SK-N-SH treated with all-trans-retinoic acid at 6 μM for 48 hours (cell line): ENCODE results near the gene CLDN5.

Experiments used
- ATAC-seq: fragments of 200-7000 bp; cut with Tn5 transposase; 3 replicates; pipeline ENCODE4 v1.9.1; 2020; ENCODE audit warnings: mild to moderate bottlenecking, moderate library complexity
- BACH2 ChIP-seq: fragments of 250-450 bp; sonication (Bioruptor Pico); IDR thresholded peaks from 2 replicates; pipeline ENCODE4 v1.9.0; 2021; ENCODE audit warnings: mild to moderate bottlenecking, borderline replicate concordance
- ESRRG ChIP-seq: fragments of 250-450 bp; sonication (Bioruptor Pico); IDR thresholded peaks from 2 replicates; pipeline ENCODE4 v1.6.1; 2021; ENCODE audit warnings: mild to moderate bottlenecking
- GLIS3 ChIP-seq: fragments of 250-450 bp; sonication (Bioruptor Pico); IDR thresholded peaks from 2 replicates; pipeline ENCODE4 v1.5.0; 2020; ENCODE audit warnings: mild to moderate bottlenecking, moderate library complexity
- ISL1 ChIP-seq: fragments of 250-450 bp; sonication (Bioruptor Pico); IDR thresholded peaks from 2 replicates; pipeline ENCODE4 v2.1.2; 2022; ENCODE audit warnings: mild to moderate bottlenecking, moderate library complexity
- OSR1 ChIP-seq: fragments of 250-450 bp; sonication (Bioruptor Pico); IDR thresholded peaks from 2 replicates; pipeline ENCODE4 v1.8.0; 2022; ENCODE audit warnings: moderate library complexity, mild to moderate bottlenecking, inconsistent platforms
- POU6F1 ChIP-seq: fragments of 250-450 bp; sonication (Bioruptor Pico); IDR thresholded peaks from 2 replicates; pipeline ENCODE4 v1.8.0; 2021; ENCODE audit warnings: low read depth, mild to moderate bottlenecking, moderate library complexity, borderline replicate concordance
- RARB ChIP-seq: fragments of 250-450 bp; sonication (Bioruptor Pico); IDR thresholded peaks from 2 replicates; pipeline ENCODE4 v1.8.0; 2021; ENCODE audit warnings: mild to moderate bottlenecking, moderate library complexity
- TCF4 ChIP-seq: fragments of 250-450 bp; sonication (Bioruptor Pico); IDR thresholded peaks from 2 replicates; pipeline ENCODE4 v1.8.0; 2021; ENCODE audit warnings: mild to moderate bottlenecking, moderate library complexity, borderline replicate concordance
- TOX ChIP-seq: fragments of 250-450 bp; sonication (Bioruptor Pico); IDR thresholded peaks from 2 replicates; pipeline ENCODE4 v1.8.0; 2021; ENCODE audit warnings: mild to moderate bottlenecking, moderate library complexity, borderline replicate concordance
- ZC3H10 ChIP-seq: fragments of 250-450 bp; sonication (Bioruptor Pico); IDR thresholded peaks from 2 replicates; pipeline ENCODE4 v1.5.1; 2021; ENCODE audit warnings: mild to moderate bottlenecking, moderate library complexity
- ZFP3 ChIP-seq: fragments of 250-450 bp; sonication (Bioruptor Pico); IDR thresholded peaks from 2 replicates; pipeline ENCODE4 v1.5.0; 2020; ENCODE audit warnings: mild to moderate bottlenecking, moderate library complexity
- ZFP30 ChIP-seq: fragments of 450-650 bp; formaldehyde crosslinking; IDR thresholded peaks from 2 replicates; pipeline ENCODE4 v1.5.0; 2022; ENCODE audit warnings: mild to moderate bottlenecking, moderate library complexity
- ZNF565 ChIP-seq: fragments of 450-650 bp; formaldehyde crosslinking; conservative IDR thresholded peaks from 2 replicates; pipeline ENCODE4 v1.5.0; 2020; ENCODE audit warnings: low read depth, mild to moderate bottlenecking, moderate library complexity
- ZNF70 ChIP-seq: fragments of 450-650 bp; formaldehyde crosslinking; IDR thresholded peaks from 2 replicates; pipeline ENCODE4 v1.5.0; 2020; ENCODE audit warnings: mild to moderate bottlenecking, moderate library complexity
- ZNF8 ChIP-seq: fragments of 450-650 bp; formaldehyde crosslinking; IDR thresholded peaks from 2 replicates; pipeline ENCODE4 v1.5.0; 2020; ENCODE audit warnings: mild to moderate bottlenecking, moderate library complexity
- TF ChIP-seq, protein P1 (sequence below): fragments of 250-450 bp; sonication (Bioruptor Pico); IDR thresholded peaks from 2 replicates; pipeline ENCODE4 v1.8.0; 2020; ENCODE audit warnings: mild to moderate bottlenecking, moderate library complexity, borderline replicate concordance
- TF ChIP-seq, protein P2 (sequence below): fragments of 250-450 bp; sonication (Bioruptor Pico); IDR thresholded peaks from 2 replicates; pipeline ENCODE4 v1.5.0; 2020; ENCODE audit warnings: mild to moderate bottlenecking, moderate library complexity
- TF ChIP-seq, protein P3 (sequence below): fragments of 250-450 bp; sonication (Bioruptor Pico); IDR thresholded peaks from 2 replicates; pipeline ENCODE4 v1.5.1; 2021; ENCODE audit warnings: mild to moderate bottlenecking, moderate library complexity
- TF ChIP-seq, protein P4 (sequence below): fragments of 250-450 bp; sonication (Bioruptor Pico); IDR thresholded peaks from 2 replicates; pipeline ENCODE4 v1.5.1; 2020; ENCODE audit warnings: low read depth, mild to moderate bottlenecking, moderate library complexity

CLDN5 gene

GRCh38 chr22:19509923-19510322 is 14.3 kb downstream of the CLDN5 start:
- TF ChIP-seq ZC3H10 = no peak
- TF ChIP-seq, protein P1, sequence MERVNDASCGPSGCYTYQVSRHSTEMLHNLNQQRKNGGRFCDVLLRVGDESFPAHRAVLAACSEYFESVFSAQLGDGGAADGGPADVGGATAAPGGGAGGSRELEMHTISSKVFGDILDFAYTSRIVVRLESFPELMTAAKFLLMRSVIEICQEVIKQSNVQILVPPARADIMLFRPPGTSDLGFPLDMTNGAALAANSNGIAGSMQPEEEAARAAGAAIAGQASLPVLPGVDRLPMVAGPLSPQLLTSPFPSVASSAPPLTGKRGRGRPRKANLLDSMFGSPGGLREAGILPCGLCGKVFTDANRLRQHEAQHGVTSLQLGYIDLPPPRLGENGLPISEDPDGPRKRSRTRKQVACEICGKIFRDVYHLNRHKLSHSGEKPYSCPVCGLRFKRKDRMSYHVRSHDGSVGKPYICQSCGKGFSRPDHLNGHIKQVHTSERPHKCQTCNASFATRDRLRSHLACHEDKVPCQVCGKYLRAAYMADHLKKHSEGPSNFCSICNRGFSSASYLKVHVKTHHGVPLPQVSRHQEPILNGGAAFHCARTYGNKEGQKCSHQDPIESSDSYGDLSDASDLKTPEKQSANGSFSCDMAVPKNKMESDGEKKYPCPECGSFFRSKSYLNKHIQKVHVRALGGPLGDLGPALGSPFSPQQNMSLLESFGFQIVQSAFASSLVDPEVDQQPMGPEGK = no peak
- no peak for TF ChIP-seq ESRRG (CRISPR knock-in tag)
- no peak for TF ChIP-seq ZNF8 (CRISPR knock-in tag)
- TF ChIP-seq RARB (CRISPR knock-in tag) = no peak
- no peak for TF ChIP-seq TOX (CRISPR knock-in tag)
- TF ChIP-seq, protein P2, sequence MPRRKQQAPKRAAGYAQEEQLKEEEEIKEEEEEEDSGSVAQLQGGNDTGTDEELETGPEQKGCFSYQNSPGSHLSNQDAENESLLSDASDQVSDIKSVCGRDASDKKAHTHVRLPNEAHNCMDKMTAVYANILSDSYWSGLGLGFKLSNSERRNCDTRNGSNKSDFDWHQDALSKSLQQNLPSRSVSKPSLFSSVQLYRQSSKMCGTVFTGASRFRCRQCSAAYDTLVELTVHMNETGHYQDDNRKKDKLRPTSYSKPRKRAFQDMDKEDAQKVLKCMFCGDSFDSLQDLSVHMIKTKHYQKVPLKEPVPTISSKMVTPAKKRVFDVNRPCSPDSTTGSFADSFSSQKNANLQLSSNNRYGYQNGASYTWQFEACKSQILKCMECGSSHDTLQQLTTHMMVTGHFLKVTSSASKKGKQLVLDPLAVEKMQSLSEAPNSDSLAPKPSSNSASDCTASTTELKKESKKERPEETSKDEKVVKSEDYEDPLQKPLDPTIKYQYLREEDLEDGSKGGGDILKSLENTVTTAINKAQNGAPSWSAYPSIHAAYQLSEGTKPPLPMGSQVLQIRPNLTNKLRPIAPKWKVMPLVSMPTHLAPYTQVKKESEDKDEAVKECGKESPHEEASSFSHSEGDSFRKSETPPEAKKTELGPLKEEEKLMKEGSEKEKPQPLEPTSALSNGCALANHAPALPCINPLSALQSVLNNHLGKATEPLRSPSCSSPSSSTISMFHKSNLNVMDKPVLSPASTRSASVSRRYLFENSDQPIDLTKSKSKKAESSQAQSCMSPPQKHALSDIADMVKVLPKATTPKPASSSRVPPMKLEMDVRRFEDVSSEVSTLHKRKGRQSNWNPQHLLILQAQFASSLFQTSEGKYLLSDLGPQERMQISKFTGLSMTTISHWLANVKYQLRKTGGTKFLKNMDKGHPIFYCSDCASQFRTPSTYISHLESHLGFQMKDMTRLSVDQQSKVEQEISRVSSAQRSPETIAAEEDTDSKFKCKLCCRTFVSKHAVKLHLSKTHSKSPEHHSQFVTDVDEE = no peak
- TF ChIP-seq ISL1 (CRISPR knock-in tag) = no peak
- no peak for TF ChIP-seq BACH2 (CRISPR knock-in tag)
- TF ChIP-seq ZFP30 (CRISPR knock-in tag) = no peak
- no peak for ATAC-seq

- no peak for TF ChIP-seq GLIS3 (CRISPR knock-in tag)
- no peak for TF ChIP-seq ZNF565 (CRISPR knock-in tag)
- TF ChIP-seq, all 23 proteins: peak for 0
- no peak for ATAC-seq
Observed at GRCh38 chr22:19509191-19509590, 15.0 kb downstream of the CLDN5 start.

GRCh38 chr22:19508024-19508776 is 16.0 kb downstream of the CLDN5 start:
- ATAC-seq = no peak
- TF ChIP-seq OSR1 (CRISPR knock-in tag) (no peak), ZFP3 (CRISPR knock-in tag) (no peak), ZC3H10 (no peak), ZNF70 (CRISPR knock-in tag) (no peak), POU6F1 (CRISPR knock-in tag) (no peak), BACH2 (CRISPR knock-in tag) (no peak), TCF4 (CRISPR knock-in tag) (no peak), ISL1 (CRISPR knock-in tag) (no peak)
- TF ChIP-seq, protein P3, sequence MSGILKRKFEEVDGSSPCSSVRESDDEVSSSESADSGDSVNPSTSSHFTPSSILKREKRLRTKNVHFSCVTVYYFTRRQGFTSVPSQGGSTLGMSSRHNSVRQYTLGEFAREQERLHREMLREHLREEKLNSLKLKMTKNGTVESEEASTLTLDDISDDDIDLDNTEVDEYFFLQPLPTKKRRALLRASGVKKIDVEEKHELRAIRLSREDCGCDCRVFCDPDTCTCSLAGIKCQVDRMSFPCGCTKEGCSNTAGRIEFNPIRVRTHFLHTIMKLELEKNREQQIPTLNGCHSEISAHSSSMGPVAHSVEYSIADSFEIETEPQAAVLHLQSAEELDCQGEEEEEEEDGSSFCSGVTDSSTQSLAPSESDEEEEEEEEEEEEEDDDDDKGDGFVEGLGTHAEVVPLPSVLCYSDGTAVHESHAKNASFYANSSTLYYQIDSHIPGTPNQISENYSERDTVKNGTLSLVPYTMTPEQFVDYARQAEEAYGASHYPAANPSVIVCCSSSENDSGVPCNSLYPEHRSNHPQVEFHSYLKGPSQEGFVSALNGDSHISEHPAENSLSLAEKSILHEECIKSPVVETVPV (CRISPR knock-in tag) = no peak
- TF ChIP-seq, protein P4, sequence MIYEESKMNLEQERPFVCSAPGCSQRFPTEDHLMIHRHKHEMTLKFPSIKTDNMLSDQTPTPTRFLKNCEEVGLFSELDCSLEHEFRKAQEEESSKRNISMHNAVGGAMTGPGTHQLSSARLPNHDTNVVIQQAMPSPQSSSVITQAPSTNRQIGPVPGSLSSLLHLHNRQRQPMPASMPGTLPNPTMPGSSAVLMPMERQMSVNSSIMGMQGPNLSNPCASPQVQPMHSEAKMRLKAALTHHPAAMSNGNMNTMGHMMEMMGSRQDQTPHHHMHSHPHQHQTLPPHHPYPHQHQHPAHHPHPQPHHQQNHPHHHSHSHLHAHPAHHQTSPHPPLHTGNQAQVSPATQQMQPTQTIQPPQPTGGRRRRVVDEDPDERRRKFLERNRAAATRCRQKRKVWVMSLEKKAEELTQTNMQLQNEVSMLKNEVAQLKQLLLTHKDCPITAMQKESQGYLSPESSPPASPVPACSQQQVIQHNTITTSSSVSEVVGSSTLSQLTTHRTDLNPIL = no peak
- TF ChIP-seq, protein P2 = no peak
